ENCODE measurements around the gene SORCS2.

GRCh38 chr4:7206385-7206784 is 14.0 kb downstream of the SORCS2 start:
- no peak for TF ChIP-seq POLR2A (IDR thresholded peaks at IDR 0.05)
- no peak for TF ChIP-seq CTCF (IDR thresholded peaks at IDR 0.05)

All from uterus (tissue), 2 donors.